ENCODE measurements around the gene RFLNA. TPM values are rescaled to one million over a fixed set of nuclear protein-coding genes. Genes with fewer than 3 reads are reported as not detected.

Gene RFLNA
- total RNA-seq, 4 donors from 2014 or later: 0.63 to 2.2 (median 1.3) TPM

DNA sequence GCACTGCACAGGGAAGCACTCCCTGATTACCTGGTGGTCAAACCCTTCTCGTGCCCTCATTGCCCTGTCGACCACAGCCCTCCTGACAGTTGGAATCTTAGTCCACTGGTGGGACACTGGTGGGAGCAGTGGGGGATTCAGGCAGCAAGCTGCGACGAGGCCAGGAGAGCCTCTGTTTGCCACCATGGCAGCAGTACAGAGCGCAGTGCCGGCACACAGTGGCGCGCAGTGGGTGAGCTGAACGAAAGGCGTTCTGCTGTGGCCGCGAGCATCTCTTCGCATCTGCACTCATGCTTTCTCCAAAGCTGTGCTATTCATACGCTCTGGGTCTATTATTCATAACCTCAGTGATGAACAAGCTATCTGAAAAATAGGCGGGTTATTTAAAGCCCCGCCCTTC is 14.3 kb downstream of the RFLNA start:
- Histone ChIP-seq H3K27ac (replicated peaks in 1 of 4) (no peak overlapping the region), H3K36me3 (no peaks in the 10 kb centered on the region), H3K9me3 (no peaks in the 10 kb centered on the region), H3K4me3 (no peak overlapping the region), H3K27me3 (no peaks in the 10 kb centered on the region), H3K4me1 (no peaks in the 10 kb centered on the region)
- 95% methylated on average over 16 of the region's 16 CpGs for WGBS
- intact Hi-C loops (cut with DNase I): no loop called here
- no peak for DNase-seq (ENCODE audit: extremely low spot score)
- TF ChIP-seq EP300 (IDR thresholded peaks at IDR 0.05): no peak
- TF ChIP-seq, protein P1, sequence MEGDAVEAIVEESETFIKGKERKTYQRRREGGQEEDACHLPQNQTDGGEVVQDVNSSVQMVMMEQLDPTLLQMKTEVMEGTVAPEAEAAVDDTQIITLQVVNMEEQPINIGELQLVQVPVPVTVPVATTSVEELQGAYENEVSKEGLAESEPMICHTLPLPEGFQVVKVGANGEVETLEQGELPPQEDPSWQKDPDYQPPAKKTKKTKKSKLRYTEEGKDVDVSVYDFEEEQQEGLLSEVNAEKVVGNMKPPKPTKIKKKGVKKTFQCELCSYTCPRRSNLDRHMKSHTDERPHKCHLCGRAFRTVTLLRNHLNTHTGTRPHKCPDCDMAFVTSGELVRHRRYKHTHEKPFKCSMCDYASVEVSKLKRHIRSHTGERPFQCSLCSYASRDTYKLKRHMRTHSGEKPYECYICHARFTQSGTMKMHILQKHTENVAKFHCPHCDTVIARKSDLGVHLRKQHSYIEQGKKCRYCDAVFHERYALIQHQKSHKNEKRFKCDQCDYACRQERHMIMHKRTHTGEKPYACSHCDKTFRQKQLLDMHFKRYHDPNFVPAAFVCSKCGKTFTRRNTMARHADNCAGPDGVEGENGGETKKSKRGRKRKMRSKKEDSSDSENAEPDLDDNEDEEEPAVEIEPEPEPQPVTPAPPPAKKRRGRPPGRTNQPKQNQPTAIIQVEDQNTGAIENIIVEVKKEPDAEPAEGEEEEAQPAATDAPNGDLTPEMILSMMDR (IDR thresholded peaks at IDR 0.05): no peak
- TF ChIP-seq POLR2AphosphoS5 (IDR thresholded peaks at IDR 0.05): no peak
- no peak for TF ChIP-seq POLR2A (IDR thresholded peaks at IDR 0.05; ENCODE audit: low read depth)

- no peak for DNase-seq (ENCODE audit: extremely low spot score)
- no peaks in the 10 kb centered on the region for H3K4me1 ChIP-seq
- no peaks in the 10 kb centered on the region for H3K27me3 ChIP-seq
- no peak overlapping the region for H3K27ac ChIP-seq (replicated peaks in 1 of 4)
- H3K9me3 ChIP-seq: no peaks in the 10 kb centered on the region
- WGBS: 78% methylated on average over 3 of the region's 7 CpGs
- no peaks in the 10 kb centered on the region for H3K36me3 ChIP-seq
- TF ChIP-seq EP300 (IDR thresholded peaks at IDR 0.05): no peak
- TF ChIP-seq, protein P1 (IDR thresholded peaks at IDR 0.05): no peak
- no peak for TF ChIP-seq POLR2A (IDR thresholded peaks at IDR 0.05; ENCODE audit: low read depth)
- TF ChIP-seq POLR2AphosphoS5 (IDR thresholded peaks at IDR 0.05): no peak
- intact Hi-C loops (cut with DNase I): no loop called here
- H3K4me3 ChIP-seq: no peak overlapping the region
Measured at GRCh38 chr12:124309744-124310143, 14.9 kb downstream of the RFLNA start.

GRCh38 chr12:124310178-124310577 is 15.3 kb downstream of the RFLNA start:
- Histone ChIP-seq H3K4me3 (no peak overlapping the region), H3K36me3 (no peaks in the 10 kb centered on the region), H3K4me1 (no peaks in the 10 kb centered on the region), H3K27me3 (no peaks in the 10 kb centered on the region), H3K9me3 (no peaks in the 10 kb centered on the region), H3K27ac (replicated peaks in 1 of 4) (no peak overlapping the region)
- DNase-seq (ENCODE audit: extremely low spot score): no peak
- 81% methylated on average over 4 of the region's 4 CpGs for WGBS
- intact Hi-C loops (cut with DNase I): no loop called here
- TF ChIP-seq POLR2AphosphoS5 (IDR thresholded peaks at IDR 0.05): no peak
- TF ChIP-seq, protein P1 (IDR thresholded peaks at IDR 0.05): no peak
- no peak for TF ChIP-seq EP300 (IDR thresholded peaks at IDR 0.05)
- no peak for TF ChIP-seq POLR2A (IDR thresholded peaks at IDR 0.05; ENCODE audit: low read depth)

- no peaks in the 10 kb centered on the region for H3K27me3 ChIP-seq
- no peaks in the 10 kb centered on the region for H3K9me3 ChIP-seq
- no peaks in the 10 kb centered on the region for H3K36me3 ChIP-seq
- no peaks in the 10 kb centered on the region for H3K4me1 ChIP-seq
- no peak for TF ChIP-seq EP300 (IDR thresholded peaks at IDR 0.05)
- no peak for TF ChIP-seq POLR2A (IDR thresholded peaks at IDR 0.05; ENCODE audit: low read depth)
- TF ChIP-seq, protein P1 (IDR thresholded peaks at IDR 0.05): no peak
- no peak for TF ChIP-seq POLR2AphosphoS5 (IDR thresholded peaks at IDR 0.05)
- no peak for DNase-seq (ENCODE audit: extremely low spot score)
- no peak overlapping the region for H3K27ac ChIP-seq (replicated peaks in 1 of 4)
- H3K4me3 ChIP-seq: no peak overlapping the region
- intact Hi-C loops (cut with DNase I): no loop called here
- WGBS: 88% methylated on average over 2 of the region's 3 CpGs
Measured at GRCh38 chr12:124310785-124311184, 15.9 kb downstream of the RFLNA start.

Data from esophagus muscularis mucosa (tissue), 4 donors.